ENCODE results near the gene PASD1. TPM values are rescaled to one million over a fixed set of nuclear protein-coding genes. Genes with fewer than 3 reads are reported as not detected.

PASD1 gene
- total RNA-seq, 1 experiment from 2014 or later, result not detected

GRCh38 chrX:151715752-151716151 lies 152.3 kb downstream of the PASD1 start, which contains the start of gene FATE1:
FATE1 (plus strand) TSS chrX:151716035; CDS start chrX:151716120, 85 bp downstream.
- no TSS peak for BruUV-seq (replicated peaks)
- Mint-ChIP-seq H3K27me3 (ENCODE audit: insufficient read depth, unreplicated experiment) (peaks cover 15% of the 10 kb centered on the region), H3K27ac (ENCODE audit: low read depth, unreplicated experiment) (no peak within 1 kb of the TSS), H3K9me3 (ENCODE audit: unreplicated experiment) (peaks cover 9% of the 10 kb centered on the region), H3K36me3 (ENCODE audit: insufficient read depth, unreplicated experiment) (no peaks in the 10 kb centered on the region), H3K4me3 (ENCODE audit: unreplicated experiment) (no peak within 1 kb of the TSS), H3K4me1 (ENCODE audit: insufficient read depth, unreplicated experiment) (no peaks in the 10 kb centered on the region)
- DNase-seq (ENCODE audit: unreplicated experiment), result no peak
- POLR2A ChIA-PET, result no interaction called here
- TF ChIP-seq, protein P1, sequence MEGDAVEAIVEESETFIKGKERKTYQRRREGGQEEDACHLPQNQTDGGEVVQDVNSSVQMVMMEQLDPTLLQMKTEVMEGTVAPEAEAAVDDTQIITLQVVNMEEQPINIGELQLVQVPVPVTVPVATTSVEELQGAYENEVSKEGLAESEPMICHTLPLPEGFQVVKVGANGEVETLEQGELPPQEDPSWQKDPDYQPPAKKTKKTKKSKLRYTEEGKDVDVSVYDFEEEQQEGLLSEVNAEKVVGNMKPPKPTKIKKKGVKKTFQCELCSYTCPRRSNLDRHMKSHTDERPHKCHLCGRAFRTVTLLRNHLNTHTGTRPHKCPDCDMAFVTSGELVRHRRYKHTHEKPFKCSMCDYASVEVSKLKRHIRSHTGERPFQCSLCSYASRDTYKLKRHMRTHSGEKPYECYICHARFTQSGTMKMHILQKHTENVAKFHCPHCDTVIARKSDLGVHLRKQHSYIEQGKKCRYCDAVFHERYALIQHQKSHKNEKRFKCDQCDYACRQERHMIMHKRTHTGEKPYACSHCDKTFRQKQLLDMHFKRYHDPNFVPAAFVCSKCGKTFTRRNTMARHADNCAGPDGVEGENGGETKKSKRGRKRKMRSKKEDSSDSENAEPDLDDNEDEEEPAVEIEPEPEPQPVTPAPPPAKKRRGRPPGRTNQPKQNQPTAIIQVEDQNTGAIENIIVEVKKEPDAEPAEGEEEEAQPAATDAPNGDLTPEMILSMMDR (IDR thresholded peaks at IDR 0.05; ENCODE audit: unreplicated experiment), result no peak
- intact Hi-C loops (cut with micrococcal nuclease), result no loop called here
- CTCF ChIA-PET, result interaction anchor here (0.6 to 0.8 kb wide), 3 partner anchors 12 to 1534 kb away, joined by 3 read pairs; no protein-coding TSS in a partner anchor

GRCh38 chrX:151722241-151722846 lies 158.9 kb downstream of the PASD1 start:
- DNase-seq (ENCODE audit: unreplicated experiment), result no peak
- ChIA-PET CTCF (no interaction called here), POLR2A (interaction anchor here (0.7 kb wide), 1 partner anchor 1088 kb away, joined by 3 read pairs; no protein-coding TSS in a partner anchor)
- Mint-ChIP-seq H3K36me3 (ENCODE audit: insufficient read depth, unreplicated experiment) (no peaks in the 10 kb centered on the region), H3K27ac (ENCODE audit: low read depth, unreplicated experiment) (no peak overlapping the region), H3K4me1 (ENCODE audit: insufficient read depth, unreplicated experiment) (no peaks in the 10 kb centered on the region), H3K27me3 (ENCODE audit: insufficient read depth, unreplicated experiment) (peaks cover 7% of the 10 kb centered on the region), H3K4me3 (ENCODE audit: unreplicated experiment) (no peak overlapping the region), H3K9me3 (ENCODE audit: unreplicated experiment) (peaks cover 15% of the 10 kb centered on the region)
- TF ChIP-seq, protein P1 (IDR thresholded peaks at IDR 0.05; ENCODE audit: unreplicated experiment), result no peak
- intact Hi-C loops (cut with micrococcal nuclease), result no loop called here
- BruUV-seq (replicated peaks), result no TSS peak

DNA sequence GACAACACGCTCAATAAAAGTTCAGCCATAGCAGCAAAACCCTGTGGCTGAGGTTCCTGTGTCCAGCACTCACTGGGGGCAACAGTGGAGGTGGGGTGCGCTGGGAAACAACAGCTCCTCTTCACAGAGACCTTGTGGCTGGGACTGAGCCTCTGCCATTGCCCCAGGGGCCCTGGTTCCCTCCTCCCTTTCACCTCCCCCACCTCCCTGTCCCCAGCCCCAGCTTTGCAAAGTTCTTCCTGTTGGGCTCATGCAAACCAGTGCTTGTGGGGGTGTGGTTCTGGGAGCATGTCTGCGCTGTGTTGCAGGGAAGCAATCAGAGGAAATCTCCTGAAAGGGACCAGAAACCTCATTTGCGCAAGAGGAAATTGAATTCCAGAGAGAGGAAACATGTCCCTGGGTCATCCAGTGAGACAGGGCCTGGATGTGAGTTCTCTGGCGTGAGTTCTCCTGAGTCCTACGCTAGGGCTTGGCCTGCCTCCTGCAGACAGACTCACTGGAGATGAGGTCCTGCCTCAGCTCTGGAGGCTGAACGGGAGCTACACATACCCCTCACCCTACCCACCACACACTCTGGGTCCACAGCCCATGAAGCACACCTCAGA lies 159.8 kb downstream of the PASD1 start:
- Mint-ChIP-seq H3K4me3 (ENCODE audit: unreplicated experiment) (no peak overlapping the region), H3K27ac (ENCODE audit: low read depth, unreplicated experiment) (no peak overlapping the region), H3K36me3 (ENCODE audit: insufficient read depth, unreplicated experiment) (no peaks in the 10 kb centered on the region), H3K27me3 (ENCODE audit: insufficient read depth, unreplicated experiment) (no peaks in the 10 kb centered on the region), H3K9me3 (ENCODE audit: unreplicated experiment) (peaks cover 8% of the 10 kb centered on the region), H3K4me1 (ENCODE audit: insufficient read depth, unreplicated experiment) (no peaks in the 10 kb centered on the region)
- ChIA-PET POLR2A (no interaction called here), CTCF (interaction anchor here (0.7 kb wide), 1 partner anchor 17 kb away, joined by 3 read pairs; no protein-coding TSS in a partner anchor)
- TF ChIP-seq, protein P1 (IDR thresholded peaks at IDR 0.05; ENCODE audit: unreplicated experiment), result no peak
- intact Hi-C loops (cut with micrococcal nuclease), result no loop called here
- BruUV-seq (replicated peaks), result no TSS peak
- DNase-seq (ENCODE audit: unreplicated experiment), result no peak

GRCh38 chrX:151724563-151725337 lies 161.3 kb downstream of the PASD1 start:
- H3K27ac Mint-ChIP-seq (ENCODE audit: low read depth, unreplicated experiment), result no peak overlapping the region
- intact Hi-C loops (cut with micrococcal nuclease), result no loop called here
- TF ChIP-seq, protein P1 (IDR thresholded peaks at IDR 0.05; ENCODE audit: unreplicated experiment), result no peak
- no peaks in the 10 kb centered on the region for H3K4me1 Mint-ChIP-seq (ENCODE audit: insufficient read depth, unreplicated experiment)
- no peaks in the 10 kb centered on the region for H3K27me3 Mint-ChIP-seq (ENCODE audit: insufficient read depth, unreplicated experiment)
- no TSS peak for BruUV-seq (replicated peaks)
- POLR2A ChIA-PET, result no interaction called here
- CTCF ChIA-PET, result interaction anchor here (0.6 kb wide), 1 partner anchor 102 kb away, joined by 3 read pairs; no protein-coding TSS in a partner anchor
- H3K9me3 Mint-ChIP-seq (ENCODE audit: unreplicated experiment), result peaks cover 15% of the 10 kb centered on the region
- H3K36me3 Mint-ChIP-seq (ENCODE audit: insufficient read depth, unreplicated experiment), result no peaks in the 10 kb centered on the region
- DNase-seq (ENCODE audit: unreplicated experiment), result no peak
- H3K4me3 Mint-ChIP-seq (ENCODE audit: unreplicated experiment), result no peak overlapping the region

All from MCF 10A (cell line).